ENCODE data around the gene GALK1. TPM values are rescaled to one million over a fixed set of nuclear protein-coding genes. Genes with fewer than 3 reads are reported as not detected.

Gene GALK1
- total and polyA plus RNA-seq, 9 of the 15 experiments (the other 6 are each of a cell fraction or from before 2014, with no cell fraction given): 0.45 to 51.6 (median 17.4) TPM

DNA sequence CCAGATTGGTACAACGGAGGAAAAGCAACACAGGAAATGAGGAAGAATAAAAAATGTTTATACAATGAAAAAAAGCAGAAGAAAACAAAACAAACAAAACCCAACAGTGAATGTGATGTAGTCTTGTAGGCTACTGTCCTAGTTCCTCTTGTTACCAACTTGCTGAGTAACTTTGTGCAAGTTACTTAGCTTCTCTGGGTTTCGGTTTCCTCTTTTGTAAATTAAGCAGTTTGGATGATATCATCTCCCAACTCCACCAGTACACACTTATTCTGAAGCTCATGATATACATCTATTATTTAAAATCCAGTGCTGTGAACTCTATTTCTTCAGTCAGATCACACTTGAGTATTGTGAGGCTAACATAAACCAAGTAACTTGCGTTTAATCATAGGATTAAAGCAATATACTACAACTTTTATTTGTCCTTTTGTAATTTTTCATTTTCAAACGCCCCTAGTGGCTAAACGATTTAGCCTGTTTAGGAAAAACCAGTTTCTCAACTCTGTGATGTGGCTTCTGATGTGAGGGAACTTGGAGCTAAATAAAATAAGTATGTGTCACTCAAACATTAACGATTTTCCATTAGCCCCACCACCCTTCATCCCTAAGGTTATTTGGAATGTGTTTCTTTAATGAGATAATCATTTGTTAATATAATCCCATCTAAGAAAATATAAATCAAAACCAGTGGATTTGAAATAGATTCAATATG is 18.2 kb upstream of the GALK1 start (continued):
- TF ChIP-seq, protein P1, sequence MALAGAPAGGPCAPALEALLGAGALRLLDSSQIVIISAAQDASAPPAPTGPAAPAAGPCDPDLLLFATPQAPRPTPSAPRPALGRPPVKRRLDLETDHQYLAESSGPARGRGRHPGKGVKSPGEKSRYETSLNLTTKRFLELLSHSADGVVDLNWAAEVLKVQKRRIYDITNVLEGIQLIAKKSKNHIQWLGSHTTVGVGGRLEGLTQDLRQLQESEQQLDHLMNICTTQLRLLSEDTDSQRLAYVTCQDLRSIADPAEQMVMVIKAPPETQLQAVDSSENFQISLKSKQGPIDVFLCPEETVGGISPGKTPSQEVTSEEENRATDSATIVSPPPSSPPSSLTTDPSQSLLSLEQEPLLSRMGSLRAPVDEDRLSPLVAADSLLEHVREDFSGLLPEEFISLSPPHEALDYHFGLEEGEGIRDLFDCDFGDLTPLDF (CRISPR knock-in tag; IDR thresholded peaks at IDR 0.05): 0 out of 2 replicates have a peak, but pooled peaks have one; percentile 17
- TF ChIP-seq STAT5A (IDR thresholded peaks at IDR 0.05; ENCODE audit: borderline replicate concordance, low read length) (no peak), IRF2 (CRISPR knock-in tag; IDR thresholded peaks at IDR 0.05) (no peak), RBM25 (IDR thresholded peaks at IDR 0.05; ENCODE audit: low read depth, low read length, severe bottlenecking) (peak; percentile 88), SIN3B (IDR thresholded peaks at IDR 0.05; ENCODE audit: low read depth) (no peak), SPI1 (IDR thresholded peaks at IDR 0.05; ENCODE audit: borderline replicate concordance, low read depth, low read length) (peak; percentile 80), KDM1A (IDR thresholded peaks at IDR 0.05) (peak in 1 of 2 experiments; percentile 3; a peak in 1 of 4 replicates), SMARCA5 (IDR thresholded peaks at IDR 0.05) (peak; percentile 14; the same call in 1 of the 2 replicates), FOS (IDR thresholded peaks at IDR 0.05; ENCODE audit: extremely low read depth, insufficient read length) (no peak), ARHGAP35 (IDR thresholded peaks at IDR 0.05; ENCODE audit: partially characterized antibody) (no peak), KLF10 (CRISPR knock-in tag; IDR thresholded peaks at IDR 0.05) (no peak), ZBTB12 (CRISPR knock-in tag; IDR thresholded peaks at IDR 0.05) (no peak), FOXM1 (IDR thresholded peaks at IDR 0.05; ENCODE audit: low read depth) (peak; percentile 36; the same call in 1 of the 2 replicates), FOXM1 (CRISPR knock-in tag; IDR thresholded peaks at IDR 0.05; ENCODE audit: low read depth) (no peak)
- TF ChIP-seq, protein P2, sequence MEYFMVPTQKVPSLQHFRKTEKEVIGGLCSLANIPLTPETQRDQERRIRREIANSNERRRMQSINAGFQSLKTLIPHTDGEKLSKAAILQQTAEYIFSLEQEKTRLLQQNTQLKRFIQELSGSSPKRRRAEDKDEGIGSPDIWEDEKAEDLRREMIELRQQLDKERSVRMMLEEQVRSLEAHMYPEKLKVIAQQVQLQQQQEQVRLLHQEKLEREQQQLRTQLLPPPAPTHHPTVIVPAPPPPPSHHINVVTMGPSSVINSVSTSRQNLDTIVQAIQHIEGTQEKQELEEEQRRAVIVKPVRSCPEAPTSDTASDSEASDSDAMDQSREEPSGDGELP (CRISPR knock-in tag; IDR thresholded peaks at IDR 0.05; ENCODE audit: borderline replicate concordance): no peak
- TF ChIP-seq, protein P3, sequence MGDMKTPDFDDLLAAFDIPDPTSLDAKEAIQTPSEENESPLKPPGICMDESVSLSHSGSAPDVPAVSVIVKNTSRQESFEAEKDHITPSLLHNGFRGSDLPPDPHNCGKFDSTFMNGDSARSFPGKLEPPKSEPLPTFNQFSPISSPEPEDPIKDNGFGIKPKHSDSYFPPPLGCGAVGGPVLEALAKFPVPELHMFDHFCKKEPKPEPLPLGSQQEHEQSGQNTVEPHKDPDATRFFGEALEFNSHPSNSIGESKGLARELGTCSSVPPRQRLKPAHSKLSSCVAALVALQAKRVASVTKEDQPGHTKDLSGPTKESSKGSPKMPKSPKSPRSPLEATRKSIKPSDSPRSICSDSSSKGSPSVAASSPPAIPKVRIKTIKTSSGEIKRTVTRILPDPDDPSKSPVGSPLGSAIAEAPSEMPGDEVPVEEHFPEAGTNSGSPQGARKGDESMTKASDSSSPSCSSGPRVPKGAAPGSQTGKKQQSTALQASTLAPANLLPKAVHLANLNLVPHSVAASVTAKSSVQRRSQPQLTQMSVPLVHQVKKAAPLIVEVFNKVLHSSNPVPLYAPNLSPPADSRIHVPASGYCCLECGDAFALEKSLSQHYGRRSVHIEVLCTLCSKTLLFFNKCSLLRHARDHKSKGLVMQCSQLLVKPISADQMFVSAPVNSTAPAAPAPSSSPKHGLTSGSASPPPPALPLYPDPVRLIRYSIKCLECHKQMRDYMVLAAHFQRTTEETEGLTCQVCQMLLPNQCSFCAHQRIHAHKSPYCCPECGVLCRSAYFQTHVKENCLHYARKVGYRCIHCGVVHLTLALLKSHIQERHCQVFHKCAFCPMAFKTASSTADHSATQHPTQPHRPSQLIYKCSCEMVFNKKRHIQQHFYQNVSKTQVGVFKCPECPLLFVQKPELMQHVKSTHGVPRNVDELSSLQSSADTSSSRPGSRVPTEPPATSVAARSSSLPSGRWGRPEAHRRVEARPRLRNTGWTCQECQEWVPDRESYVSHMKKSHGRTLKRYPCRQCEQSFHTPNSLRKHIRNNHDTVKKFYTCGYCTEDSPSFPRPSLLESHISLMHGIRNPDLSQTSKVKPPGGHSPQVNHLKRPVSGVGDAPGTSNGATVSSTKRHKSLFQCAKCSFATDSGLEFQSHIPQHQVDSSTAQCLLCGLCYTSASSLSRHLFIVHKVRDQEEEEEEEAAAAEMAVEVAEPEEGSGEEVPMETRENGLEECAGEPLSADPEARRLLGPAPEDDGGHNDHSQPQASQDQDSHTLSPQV (IDR thresholded peaks at IDR 0.05): peak; percentile 70
- TF ChIP-seq, protein P4, sequence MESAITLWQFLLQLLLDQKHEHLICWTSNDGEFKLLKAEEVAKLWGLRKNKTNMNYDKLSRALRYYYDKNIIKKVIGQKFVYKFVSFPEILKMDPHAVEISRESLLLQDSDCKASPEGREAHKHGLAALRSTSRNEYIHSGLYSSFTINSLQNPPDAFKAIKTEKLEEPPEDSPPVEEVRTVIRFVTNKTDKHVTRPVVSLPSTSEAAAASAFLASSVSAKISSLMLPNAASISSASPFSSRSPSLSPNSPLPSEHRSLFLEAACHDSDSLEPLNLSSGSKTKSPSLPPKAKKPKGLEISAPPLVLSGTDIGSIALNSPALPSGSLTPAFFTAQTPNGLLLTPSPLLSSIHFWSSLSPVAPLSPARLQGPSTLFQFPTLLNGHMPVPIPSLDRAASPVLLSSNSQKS (CRISPR knock-in tag; IDR thresholded peaks at IDR 0.05): no peak
- TF ChIP-seq, protein P5, sequence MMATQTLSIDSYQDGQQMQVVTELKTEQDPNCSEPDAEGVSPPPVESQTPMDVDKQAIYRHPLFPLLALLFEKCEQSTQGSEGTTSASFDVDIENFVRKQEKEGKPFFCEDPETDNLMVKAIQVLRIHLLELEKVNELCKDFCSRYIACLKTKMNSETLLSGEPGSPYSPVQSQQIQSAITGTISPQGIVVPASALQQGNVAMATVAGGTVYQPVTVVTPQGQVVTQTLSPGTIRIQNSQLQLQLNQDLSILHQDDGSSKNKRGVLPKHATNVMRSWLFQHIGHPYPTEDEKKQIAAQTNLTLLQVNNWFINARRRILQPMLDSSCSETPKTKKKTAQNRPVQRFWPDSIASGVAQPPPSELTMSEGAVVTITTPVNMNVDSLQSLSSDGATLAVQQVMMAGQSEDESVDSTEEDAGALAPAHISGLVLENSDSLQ (IDR thresholded peaks at IDR 0.05): peak; percentile 70

All from K562 (cell line).